ENCODE results near the gene OR2A5. TPM values are rescaled to one million over a fixed set of nuclear protein-coding genes. Genes with fewer than 3 reads are reported as not detected.

The OR2A5 gene, protein sequence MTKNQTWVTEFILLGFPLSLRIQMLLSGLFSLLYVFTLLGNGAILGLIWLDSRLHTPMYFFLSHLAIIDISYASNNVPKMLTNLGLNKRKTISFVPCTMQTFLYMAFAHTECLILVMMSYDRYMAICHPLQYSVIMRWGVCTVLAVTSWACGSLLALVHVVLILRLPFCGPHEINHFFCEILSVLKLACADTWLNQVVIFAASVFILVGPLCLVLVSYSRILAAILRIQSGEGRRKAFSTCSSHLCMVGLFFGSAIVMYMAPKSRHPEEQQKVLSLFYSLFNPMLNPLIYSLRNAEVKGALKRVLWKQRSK
- not detected in 2 replicates for total RNA-seq (2014; rRNA removed; shearing (Covaris generic))
- polyA plus RNA-seq (2016; fragmentation: Nextera tagmentation; extraction: Ambion mirVana), result not detected in 2 replicates

DNA sequence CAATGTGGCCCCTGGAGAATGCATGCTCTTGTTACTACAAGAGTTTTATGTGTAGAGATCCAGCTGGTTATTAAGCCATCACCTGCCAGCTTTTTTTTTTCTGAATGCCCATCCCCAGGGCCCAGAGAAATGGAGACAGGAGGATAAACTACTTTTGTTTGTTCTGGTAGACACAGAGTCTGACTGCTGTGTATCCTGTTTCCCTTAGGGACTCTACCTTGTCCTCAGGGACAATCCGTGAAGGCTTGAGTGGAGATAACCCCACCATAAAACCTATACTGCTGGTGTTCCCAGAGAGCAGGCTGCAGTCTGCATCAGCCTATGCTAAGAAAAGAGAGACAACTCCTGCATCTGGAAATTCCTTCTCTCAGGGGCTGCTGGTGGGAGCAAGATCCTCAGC, at the start of gene OR2A5:
TSS of gene OR2A5 (plus strand) at position 301 of the 400 bp plus-strand sequence. CDS start 1,454 bp downstream, outside the sequence.
- H3K9me3 ChIP-seq (ENCODE audit: low read depth), result no peaks in the 10 kb centered on the region
- WGBS, 2 experiments (ENCODE audit: low coverage in 1 of 2, low lambda C conversion rate in 2 of 2, missing lambda C conversion rate in 2 of 2), result 0 to 4% methylated on average over 1 of the region's 1 CpG
- no peaks in the 10 kb centered on the region for H4K20me1 ChIP-seq (ENCODE audit: insufficient read depth)
- no peak within 1 kb of the TSS for H3K27ac ChIP-seq
- no peaks in the 10 kb centered on the region for H3K36me3 ChIP-seq (ENCODE audit: low read depth)
- no peak within 1 kb of the TSS for H3K9ac ChIP-seq
- H3K4me1 ChIP-seq (ENCODE audit: insufficient read depth), result no peaks in the 10 kb centered on the region
- H3K27me3 ChIP-seq (replicated peaks; ENCODE audit: insufficient read depth), result no peaks in the 10 kb centered on the region
- no peaks in the 10 kb centered on the region for H3K79me2 ChIP-seq (ENCODE audit: insufficient read depth)
- H3K4me2 ChIP-seq (ENCODE audit: unreplicated experiment), result no peak within 1 kb of the TSS
- no peak within 1 kb of the TSS for H3K4me3 ChIP-seq
- DNase-seq, result no peak
- in situ Hi-C loops (cut with MboI), result no loop called here
- H3K9me2 ChIP-seq (ENCODE audit: insufficient read depth), result no peaks in the 10 kb centered on the region
- TF ChIP-seq EZH2 (IDR thresholded peaks at IDR 0.05; ENCODE audit: insufficient read depth, poor library complexity, severe bottlenecking) (no peak), EZH2phosphoT487 (IDR thresholded peaks at IDR 0.05; ENCODE audit: insufficient read depth, low read depth) (no peak)
- H2AFZ ChIP-seq, result no peak within 1 kb of the TSS
- H3F3A ChIP-seq (ENCODE audit: insufficient read depth), result no peaks in the 10 kb centered on the region

DNA sequence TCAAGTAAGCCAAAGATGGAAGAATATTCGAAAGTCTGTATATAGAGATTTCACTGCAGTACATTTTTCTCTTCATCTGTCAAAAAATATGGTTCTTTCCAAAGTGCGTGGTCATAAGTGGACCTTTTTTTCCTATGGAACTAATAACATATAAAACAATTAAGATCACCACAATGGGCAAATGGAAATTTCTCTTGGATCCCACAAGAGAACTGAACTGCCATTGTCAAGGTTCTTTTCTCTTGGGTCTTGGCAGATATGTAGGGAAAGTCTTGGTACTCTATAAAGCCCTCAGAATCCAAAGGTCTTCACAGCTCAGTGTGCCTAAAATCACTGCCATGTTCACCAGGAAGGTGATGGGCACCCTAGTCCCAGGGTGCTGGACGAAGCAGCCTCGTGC, 48.7 kb upstream of the OR2A5 start, which contains the start of gene OR6B1:
TSS of gene OR6B1 (plus strand) at position 301 of the 400 bp plus-strand sequence. CDS start 3,677 bp downstream, outside the sequence.
- DNase-seq, result no peak
- no peaks in the 10 kb centered on the region for H3K27me3 ChIP-seq (replicated peaks; ENCODE audit: insufficient read depth)
- H3F3A ChIP-seq (ENCODE audit: insufficient read depth), result peaks cover 15% of the 10 kb centered on the region; the same call in 1 of the 2 replicates
- H3K9ac ChIP-seq, result no peak within 1 kb of the TSS
- TF ChIP-seq EZH2phosphoT487 (IDR thresholded peaks at IDR 0.05; ENCODE audit: insufficient read depth, low read depth) (no peak), EZH2 (IDR thresholded peaks at IDR 0.05; ENCODE audit: insufficient read depth, poor library complexity, severe bottlenecking) (no peak)
- no peak within 1 kb of the TSS for H3K27ac ChIP-seq
- H3K36me3 ChIP-seq (ENCODE audit: low read depth), result no peaks in the 10 kb centered on the region
- in situ Hi-C loops (cut with MboI), result loop anchor here (10.0 kb wide), 1 partner anchor 115 kb away; no protein-coding TSS in a partner anchor
- H2AFZ ChIP-seq, result no peak within 1 kb of the TSS; the same call in 1 of the 2 replicates
- no peaks in the 10 kb centered on the region for H3K9me3 ChIP-seq (ENCODE audit: low read depth)
- H3K79me2 ChIP-seq (ENCODE audit: insufficient read depth), result no peaks in the 10 kb centered on the region
- peak within 1 kb of the TSS; percentile 63 for H3K4me2 ChIP-seq (ENCODE audit: unreplicated experiment)
- WGBS, 2 experiments (ENCODE audit: low coverage in 1 of 2, low lambda C conversion rate in 2 of 2, missing lambda C conversion rate in 2 of 2), result 83 to 91% methylated on average over 4 of the region's 4 CpGs
- no peaks in the 10 kb centered on the region for H4K20me1 ChIP-seq (ENCODE audit: insufficient read depth)
- no peaks in the 10 kb centered on the region for H3K9me2 ChIP-seq (ENCODE audit: insufficient read depth)
- H3K4me1 ChIP-seq (ENCODE audit: insufficient read depth), result peaks cover 12% of the 10 kb centered on the region
- H3K4me3 ChIP-seq, result no peak within 1 kb of the TSS

DNA sequence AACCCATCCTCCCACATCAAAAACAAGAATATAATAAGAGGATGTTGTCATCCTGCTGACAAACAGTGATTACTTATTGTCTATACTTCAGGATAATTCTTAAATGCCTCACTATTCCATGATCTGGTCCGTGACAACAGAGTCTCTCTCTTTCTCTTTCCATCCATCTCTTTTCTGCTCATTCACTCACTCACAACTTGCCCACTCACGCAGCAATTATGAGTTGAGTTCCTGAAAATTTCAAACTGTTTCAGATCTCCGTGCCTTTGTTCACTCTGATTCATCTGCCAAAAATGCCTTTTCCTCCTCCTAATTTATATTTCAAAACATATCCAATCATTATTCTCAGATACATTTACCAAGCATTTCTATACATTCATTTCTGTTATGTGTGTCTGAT, 47.2 kb upstream of the OR2A5 start:
- Histone ChIP-seq H3F3A (ENCODE audit: insufficient read depth) (peaks cover 15% of the 10 kb centered on the region; the same call in 1 of the 2 replicates), H3K4me2 (ENCODE audit: unreplicated experiment) (peak overlapping the region; percentile 63), H3K4me3 (peak overlapping the region; percentile 52), H3K9me3 (ENCODE audit: low read depth) (no peaks in the 10 kb centered on the region), H3K27me3 (replicated peaks; ENCODE audit: insufficient read depth) (no peaks in the 10 kb centered on the region), H3K9ac (peak overlapping the region; percentile 34), H3K4me1 (ENCODE audit: insufficient read depth) (peaks cover 12% of the 10 kb centered on the region), H3K79me2 (ENCODE audit: insufficient read depth) (no peaks in the 10 kb centered on the region), H2AFZ (peak overlapping the region; percentile 69), H4K20me1 (ENCODE audit: insufficient read depth) (no peaks in the 10 kb centered on the region), H3K9me2 (ENCODE audit: insufficient read depth) (no peaks in the 10 kb centered on the region), H3K36me3 (ENCODE audit: low read depth) (no peaks in the 10 kb centered on the region), H3K27ac (peak overlapping the region; percentile 16)
- no peak for TF ChIP-seq EZH2 (IDR thresholded peaks at IDR 0.05; ENCODE audit: insufficient read depth, poor library complexity, severe bottlenecking)
- TF ChIP-seq EZH2phosphoT487 (IDR thresholded peaks at IDR 0.05; ENCODE audit: insufficient read depth, low read depth), result no peak
- WGBS, 2 experiments (ENCODE audit: low coverage in 1 of 2, low lambda C conversion rate in 2 of 2, missing lambda C conversion rate in 2 of 2), result 4 to 7% methylated on average over 3 of the region's 3 CpGs
- in situ Hi-C loops (cut with MboI), result loop anchor here (10.0 kb wide), 1 partner anchor 117 kb away; no protein-coding TSS in a partner anchor
- peak; percentile 70 for DNase-seq

DNA sequence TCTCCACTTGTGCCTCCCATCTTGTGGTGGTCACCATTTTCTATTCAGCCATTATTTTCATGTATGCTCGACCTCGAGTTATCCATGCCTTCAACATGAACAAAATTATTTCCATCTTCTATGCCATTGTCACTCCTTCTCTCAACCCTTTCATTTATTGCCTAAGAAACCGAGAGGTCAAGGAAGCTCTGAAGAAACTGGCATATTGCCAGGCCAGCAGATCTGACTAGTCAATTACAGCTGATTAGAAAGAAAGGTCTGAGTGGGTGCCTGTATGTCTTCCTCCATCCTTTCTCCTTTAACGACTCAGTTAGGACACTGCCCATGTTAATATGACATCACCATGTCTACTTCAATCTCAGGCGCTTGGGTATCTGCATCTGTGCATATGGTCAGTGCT, 44.0 kb upstream of the OR2A5 start:
- Histone ChIP-seq H3K9me3 (ENCODE audit: low read depth) (no peaks in the 10 kb centered on the region), H3K36me3 (ENCODE audit: low read depth) (no peaks in the 10 kb centered on the region), H3K27ac (no peak overlapping the region), H3K27me3 (replicated peaks; ENCODE audit: insufficient read depth) (no peaks in the 10 kb centered on the region), H3K4me2 (ENCODE audit: unreplicated experiment) (no peak overlapping the region), H3K79me2 (ENCODE audit: insufficient read depth) (no peaks in the 10 kb centered on the region), H3K9me2 (ENCODE audit: insufficient read depth) (no peaks in the 10 kb centered on the region), H3F3A (ENCODE audit: insufficient read depth) (peaks cover 15% of the 10 kb centered on the region; the same call in 1 of the 2 replicates), H4K20me1 (ENCODE audit: insufficient read depth) (no peaks in the 10 kb centered on the region), H3K9ac (no peak overlapping the region), H2AFZ (no peak overlapping the region), H3K4me3 (no peak overlapping the region), H3K4me1 (ENCODE audit: insufficient read depth) (peaks cover 12% of the 10 kb centered on the region)
- 58 to 63% methylated on average over 5 of the region's 5 CpGs for WGBS, 2 experiments (ENCODE audit: low coverage in 1 of 2, low lambda C conversion rate in 2 of 2, missing lambda C conversion rate in 2 of 2)
- no peak for DNase-seq
- TF ChIP-seq EZH2phosphoT487 (IDR thresholded peaks at IDR 0.05; ENCODE audit: insufficient read depth, low read depth) (no peak), EZH2 (IDR thresholded peaks at IDR 0.05; ENCODE audit: insufficient read depth, poor library complexity, severe bottlenecking) (no peak)
- in situ Hi-C loops (cut with MboI), result loop anchor here (10.0 kb wide), 1 partner anchor 120 kb away; no protein-coding TSS in a partner anchor
